ENCODE results near the gene MCF2L. TPM values are rescaled to one million over a fixed set of nuclear protein-coding genes. Genes with fewer than 3 reads are reported as not detected.

MCF2L gene
- total RNA-seq, 1 donor from 2014 or later: 12.3 TPM

GRCh38 chr13:113022391-113022744 lies 53.4 kb downstream of the MCF2L start:
- no peak overlapping the region for H3K4me3 ChIP-seq (ENCODE audit: low read depth, low read length)

GRCh38 chr13:113022745-113023574 lies 53.9 kb downstream of the MCF2L start:
- H3K4me3 ChIP-seq (ENCODE audit: low read depth, low read length): no peak overlapping the region
- H3K36me3 ChIP-seq (ENCODE audit: control insufficient read depth, insufficient read depth, low read length): no peaks in the 10 kb centered on the region
- TF ChIP-seq CTCF (IDR thresholded peaks at IDR 0.05; ENCODE audit: insufficient read depth, low read length, poor library complexity, severe bottlenecking): no peak
- H3K27me3 ChIP-seq (ENCODE audit: control insufficient read depth, insufficient read depth, low read length): peaks cover 2% of the 10 kb centered on the region
- no peak for DNase-seq (ENCODE audit: low read depth)

More at GRCh38 chr13:113022391-113022744, 53.4 kb downstream of the MCF2L start:
- Histone ChIP-seq H3K27me3 (ENCODE audit: control insufficient read depth, insufficient read depth, low read length) (peaks cover 2% of the 10 kb centered on the region), H3K36me3 (ENCODE audit: control insufficient read depth, insufficient read depth, low read length) (no peaks in the 10 kb centered on the region)
- no peak for DNase-seq (ENCODE audit: low read depth)
- no peak for TF ChIP-seq CTCF (IDR thresholded peaks at IDR 0.05; ENCODE audit: insufficient read depth, low read length, poor library complexity, severe bottlenecking)

- no peak for TF ChIP-seq CTCF (IDR thresholded peaks at IDR 0.05; ENCODE audit: insufficient read depth, low read length, poor library complexity, severe bottlenecking)
- H3K36me3 ChIP-seq (ENCODE audit: control insufficient read depth, insufficient read depth, low read length): no peaks in the 10 kb centered on the region
- no peak overlapping the region for H3K4me3 ChIP-seq (ENCODE audit: low read depth, low read length)
Measured at GRCh38 chr13:113023694-113024430, 54.8 kb downstream of the MCF2L start.

GRCh38 chr13:113024466-113024865 lies 55.5 kb downstream of the MCF2L start:
- Histone ChIP-seq H3K4me3 (ENCODE audit: low read depth, low read length) (no peak overlapping the region), H3K27me3 (ENCODE audit: control insufficient read depth, insufficient read depth, low read length) (peaks cover 2% of the 10 kb centered on the region), H3K36me3 (ENCODE audit: control insufficient read depth, insufficient read depth, low read length) (no peaks in the 10 kb centered on the region)
- no peak for DNase-seq (ENCODE audit: low read depth)
- TF ChIP-seq CTCF (IDR thresholded peaks at IDR 0.05; ENCODE audit: insufficient read depth, low read length, poor library complexity, severe bottlenecking): no peak

More at GRCh38 chr13:113023694-113024430, 54.8 kb downstream of the MCF2L start:
- peaks cover 2% of the 10 kb centered on the region for H3K27me3 ChIP-seq (ENCODE audit: control insufficient read depth, insufficient read depth, low read length)
- DNase-seq (ENCODE audit: low read depth): no peak

- Histone ChIP-seq H3K36me3 (ENCODE audit: control insufficient read depth, insufficient read depth, low read length) (no peaks in the 10 kb centered on the region), H3K4me3 (ENCODE audit: low read depth, low read length) (no peak overlapping the region), H3K27me3 (ENCODE audit: control insufficient read depth, insufficient read depth, low read length) (peaks cover 2% of the 10 kb centered on the region)
- no peak for DNase-seq (ENCODE audit: low read depth)
- TF ChIP-seq CTCF (IDR thresholded peaks at IDR 0.05; ENCODE audit: insufficient read depth, low read length, poor library complexity, severe bottlenecking): no peak
Measured at GRCh38 chr13:113026391-113026910, 57.4 kb downstream of the MCF2L start.
